ENCODE results near the gene MRGPRD.

The MRGPRD gene

GRCh38 chr11:69014898-69015549, 34.2 kb upstream of the MRGPRD start:
- no peak overlapping the region for H3K4me3 ChIP-seq (ENCODE audit: low read length)
- DNase-seq (ENCODE audit: low read depth): no peak
- TF ChIP-seq, protein P1, sequence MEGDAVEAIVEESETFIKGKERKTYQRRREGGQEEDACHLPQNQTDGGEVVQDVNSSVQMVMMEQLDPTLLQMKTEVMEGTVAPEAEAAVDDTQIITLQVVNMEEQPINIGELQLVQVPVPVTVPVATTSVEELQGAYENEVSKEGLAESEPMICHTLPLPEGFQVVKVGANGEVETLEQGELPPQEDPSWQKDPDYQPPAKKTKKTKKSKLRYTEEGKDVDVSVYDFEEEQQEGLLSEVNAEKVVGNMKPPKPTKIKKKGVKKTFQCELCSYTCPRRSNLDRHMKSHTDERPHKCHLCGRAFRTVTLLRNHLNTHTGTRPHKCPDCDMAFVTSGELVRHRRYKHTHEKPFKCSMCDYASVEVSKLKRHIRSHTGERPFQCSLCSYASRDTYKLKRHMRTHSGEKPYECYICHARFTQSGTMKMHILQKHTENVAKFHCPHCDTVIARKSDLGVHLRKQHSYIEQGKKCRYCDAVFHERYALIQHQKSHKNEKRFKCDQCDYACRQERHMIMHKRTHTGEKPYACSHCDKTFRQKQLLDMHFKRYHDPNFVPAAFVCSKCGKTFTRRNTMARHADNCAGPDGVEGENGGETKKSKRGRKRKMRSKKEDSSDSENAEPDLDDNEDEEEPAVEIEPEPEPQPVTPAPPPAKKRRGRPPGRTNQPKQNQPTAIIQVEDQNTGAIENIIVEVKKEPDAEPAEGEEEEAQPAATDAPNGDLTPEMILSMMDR (conservative IDR thresholded peaks at IDR 0.05; ENCODE audit: low read depth, low read length): no peak

DNA sequence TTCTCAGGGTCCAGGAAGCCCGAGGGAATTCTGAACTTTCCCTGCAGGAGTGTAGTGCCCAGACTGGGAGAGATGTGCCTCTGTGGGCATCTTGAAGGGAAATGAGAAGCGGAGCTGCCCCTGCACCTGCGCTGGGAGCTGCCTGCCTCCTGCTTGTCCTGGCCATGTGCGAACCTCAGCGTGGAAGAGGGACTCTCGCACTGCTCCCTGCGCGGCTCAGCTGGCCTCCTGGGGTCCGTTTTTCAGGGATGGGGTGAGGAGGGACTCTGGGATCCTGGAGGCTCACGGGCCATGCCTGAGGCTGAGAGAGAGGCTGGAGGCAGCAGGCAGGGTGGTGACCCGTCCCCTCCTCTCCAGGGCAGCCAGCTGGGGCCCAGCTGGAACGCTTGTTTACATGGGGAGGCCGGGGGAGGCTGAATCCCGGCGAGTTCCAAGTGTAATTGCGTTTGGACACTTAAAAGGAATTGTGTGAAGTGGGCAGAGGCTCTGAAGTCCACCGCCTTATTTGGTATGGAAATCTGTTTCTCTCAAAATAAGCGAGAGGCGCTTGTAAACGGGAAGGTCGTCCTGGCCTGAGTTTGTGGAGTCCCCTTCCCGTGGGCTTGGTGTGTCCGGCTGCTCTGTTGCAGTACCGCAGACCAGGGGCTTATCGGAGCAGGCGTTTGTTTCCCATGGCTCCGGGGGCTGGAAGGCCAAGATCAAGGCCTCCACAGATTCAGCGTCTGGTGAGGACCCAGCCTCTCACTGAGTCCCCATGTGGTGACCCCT, 33.5 kb upstream of the MRGPRD start:
- TF ChIP-seq, protein P1 (conservative IDR thresholded peaks at IDR 0.05; ENCODE audit: low read depth, low read length): no peak
- DNase-seq (ENCODE audit: low read depth): no peak
- no peak overlapping the region for H3K4me3 ChIP-seq (ENCODE audit: low read length)

DNA sequence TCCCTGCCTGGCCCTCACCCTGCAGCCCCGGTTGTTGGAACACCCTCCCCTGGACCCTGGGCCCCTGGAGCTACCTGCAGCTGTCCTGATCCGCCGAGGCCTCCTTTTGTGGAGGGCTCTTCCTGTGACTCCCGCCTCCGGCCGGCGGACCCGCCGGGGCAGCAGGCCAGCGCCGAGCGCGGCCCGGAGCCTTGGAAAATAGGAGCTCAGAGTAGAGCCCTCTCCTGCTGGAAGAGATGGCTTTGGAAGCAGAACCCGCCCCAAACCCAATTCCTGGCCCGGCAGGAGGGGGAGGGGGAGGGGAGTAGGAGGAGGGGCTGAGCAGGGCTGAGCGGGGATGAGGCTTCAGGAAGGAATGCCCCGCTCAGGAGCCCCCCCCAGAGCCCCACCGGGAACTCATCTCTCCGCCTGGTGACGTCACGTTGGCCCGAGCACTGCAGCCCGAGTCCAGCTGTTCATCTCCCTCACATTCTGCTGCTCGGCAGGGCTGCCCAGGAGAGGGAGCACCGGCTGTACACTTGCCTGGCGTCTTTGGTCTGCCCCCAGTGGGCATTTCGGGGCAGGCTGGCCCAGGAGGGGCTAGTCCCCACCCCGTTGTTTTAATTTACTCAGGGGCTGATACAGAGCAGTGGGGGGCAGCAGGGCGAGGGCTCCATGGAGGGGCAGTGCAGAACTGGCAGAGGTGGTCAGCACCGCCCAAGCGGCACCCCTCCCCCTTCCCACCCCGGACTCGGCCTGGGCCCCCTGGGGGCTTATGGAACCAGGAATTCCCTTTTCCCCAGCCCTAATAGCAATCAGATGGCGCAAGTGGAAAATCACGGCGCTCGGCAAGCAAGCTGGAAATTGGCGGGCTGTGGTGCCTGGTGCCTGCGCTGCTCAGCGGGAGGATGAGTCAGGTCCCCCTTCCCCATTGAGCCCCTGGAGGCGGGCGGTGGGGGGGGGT, 32.5 kb upstream of the MRGPRD start, which contains the start of gene MRGPRF:
Gene MRGPRF (minus strand): TSS at position 238 of the 943 bp plus-strand sequence. CDS start 3,345 bp downstream, outside the sequence.
- TF ChIP-seq, protein P1 (conservative IDR thresholded peaks at IDR 0.05; ENCODE audit: low read depth, low read length): peak; percentile 55
- H3K4me3 ChIP-seq (ENCODE audit: low read length): peak within 1 kb of the TSS; percentile 19
- no peak for DNase-seq (ENCODE audit: low read depth)

DNA sequence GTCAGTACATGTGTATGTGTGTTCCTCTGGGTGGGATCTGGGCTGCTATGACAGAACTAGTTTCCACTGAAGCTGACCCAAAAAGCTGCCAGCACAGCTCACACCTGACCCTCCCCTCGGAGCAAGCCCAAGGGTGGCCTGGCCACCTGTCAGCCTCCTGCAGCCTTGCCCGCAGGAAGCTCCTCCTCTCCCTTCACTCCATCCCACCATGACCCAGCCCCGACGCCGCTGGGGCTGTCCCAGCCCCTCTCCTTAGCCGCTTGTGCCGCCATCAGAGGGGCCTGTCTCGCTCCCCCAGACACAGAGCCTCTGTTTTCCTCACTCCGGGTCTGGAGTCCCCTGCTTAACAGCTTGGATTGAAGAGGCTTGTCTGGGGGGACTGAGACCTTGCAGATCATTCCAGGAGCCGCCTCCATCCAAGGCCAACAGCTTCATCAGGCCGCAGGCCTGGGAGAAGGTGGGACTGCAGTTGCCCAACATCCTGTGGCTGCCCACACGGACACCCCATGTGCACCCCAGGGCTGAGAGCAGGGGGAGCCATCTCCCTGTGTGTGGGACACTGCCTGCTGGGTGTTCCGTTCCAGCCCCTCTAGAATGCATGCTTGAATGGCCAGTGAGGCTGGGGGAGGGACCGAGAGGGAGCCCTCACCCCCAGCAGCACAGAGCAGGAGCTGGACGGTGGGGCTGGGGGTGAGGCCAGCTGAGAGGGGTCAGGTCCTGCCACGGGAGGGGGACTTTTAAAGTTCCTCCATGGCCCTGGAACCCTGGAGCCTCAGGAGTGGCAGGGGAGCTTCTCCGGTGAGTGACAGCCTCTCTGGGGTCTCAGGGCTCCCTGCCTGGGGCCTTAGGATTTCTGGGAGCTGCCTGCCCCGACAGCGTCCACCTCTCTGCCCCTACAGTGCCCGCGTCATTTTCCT, 31.6 kb upstream of the MRGPRD start:
- H3K4me3 ChIP-seq (ENCODE audit: low read length): no peak overlapping the region
- no peak for DNase-seq (ENCODE audit: low read depth)
- TF ChIP-seq, protein P1 (conservative IDR thresholded peaks at IDR 0.05; ENCODE audit: low read depth, low read length): no peak

DNA sequence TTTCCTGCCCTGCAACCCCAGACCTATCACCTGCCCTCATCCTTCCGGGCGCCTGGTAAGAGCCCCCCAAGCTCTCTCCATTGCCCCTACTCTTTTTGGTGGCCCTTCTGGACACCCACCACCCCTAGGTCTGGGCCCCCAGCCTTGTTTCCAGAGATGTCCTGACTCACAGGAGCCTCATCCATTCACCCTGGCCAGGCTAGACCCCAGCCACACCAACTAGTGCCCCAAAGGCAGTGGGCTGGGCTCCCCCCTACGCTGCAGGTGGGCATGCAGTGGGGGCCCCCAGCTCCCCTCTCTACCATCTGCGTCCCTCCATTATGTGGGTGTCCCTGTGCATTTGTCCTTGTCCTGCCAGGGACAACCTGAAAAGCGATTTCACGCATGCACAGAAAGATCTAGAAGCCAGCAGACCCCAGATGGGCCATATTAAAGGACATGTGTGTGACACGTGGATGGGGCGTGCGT, 30.9 kb upstream of the MRGPRD start:
- H3K4me3 ChIP-seq (ENCODE audit: low read length): no peak overlapping the region
- no peak for DNase-seq (ENCODE audit: low read depth)
- TF ChIP-seq, protein P1 (conservative IDR thresholded peaks at IDR 0.05; ENCODE audit: low read depth, low read length): no peak

Measured in retinal pigment epithelial cell (primary cell).